ENCODE results near the gene ADAM33.

Gene ADAM33

DNA sequence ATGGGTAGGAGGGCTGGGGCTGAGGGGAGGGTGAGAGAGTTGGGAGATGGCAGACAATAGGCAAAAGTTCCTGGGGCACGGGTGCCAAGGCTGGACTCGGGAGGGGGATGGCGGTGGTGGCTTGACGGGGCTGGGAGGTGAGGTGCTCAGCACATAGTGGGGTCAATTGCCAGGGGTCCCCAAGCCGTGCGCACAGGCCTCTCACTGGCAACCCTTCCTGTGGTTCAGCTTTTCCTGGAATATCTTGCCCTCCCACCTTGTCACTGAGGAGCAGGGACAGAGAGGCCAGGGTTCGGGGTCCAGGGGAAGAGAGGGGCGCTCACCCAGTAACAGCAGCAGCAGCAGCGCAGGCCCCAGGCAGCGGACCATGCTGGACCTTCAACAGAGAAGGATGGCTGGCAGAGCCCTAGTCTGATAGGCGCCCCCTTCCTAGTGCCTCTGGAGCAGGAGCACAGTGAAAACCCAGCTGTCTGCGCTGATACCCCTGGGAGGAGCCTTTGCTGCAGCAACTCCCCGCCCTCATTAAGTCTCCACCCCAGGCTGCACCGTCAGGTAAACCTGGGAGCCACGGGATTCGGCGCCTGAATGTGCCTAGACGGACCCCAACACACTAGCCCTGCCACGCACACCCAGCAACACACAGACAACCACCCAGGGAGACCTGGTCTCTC, 18.6 kb downstream of the ADAM33 start, which contains the start of gene GFRA4:
TSS of gene GFRA4 (minus strand) at position 369 of the 671 bp plus-strand sequence. CDS start at position 369, 0 bp downstream.
- no peak for DNase-seq

DNA sequence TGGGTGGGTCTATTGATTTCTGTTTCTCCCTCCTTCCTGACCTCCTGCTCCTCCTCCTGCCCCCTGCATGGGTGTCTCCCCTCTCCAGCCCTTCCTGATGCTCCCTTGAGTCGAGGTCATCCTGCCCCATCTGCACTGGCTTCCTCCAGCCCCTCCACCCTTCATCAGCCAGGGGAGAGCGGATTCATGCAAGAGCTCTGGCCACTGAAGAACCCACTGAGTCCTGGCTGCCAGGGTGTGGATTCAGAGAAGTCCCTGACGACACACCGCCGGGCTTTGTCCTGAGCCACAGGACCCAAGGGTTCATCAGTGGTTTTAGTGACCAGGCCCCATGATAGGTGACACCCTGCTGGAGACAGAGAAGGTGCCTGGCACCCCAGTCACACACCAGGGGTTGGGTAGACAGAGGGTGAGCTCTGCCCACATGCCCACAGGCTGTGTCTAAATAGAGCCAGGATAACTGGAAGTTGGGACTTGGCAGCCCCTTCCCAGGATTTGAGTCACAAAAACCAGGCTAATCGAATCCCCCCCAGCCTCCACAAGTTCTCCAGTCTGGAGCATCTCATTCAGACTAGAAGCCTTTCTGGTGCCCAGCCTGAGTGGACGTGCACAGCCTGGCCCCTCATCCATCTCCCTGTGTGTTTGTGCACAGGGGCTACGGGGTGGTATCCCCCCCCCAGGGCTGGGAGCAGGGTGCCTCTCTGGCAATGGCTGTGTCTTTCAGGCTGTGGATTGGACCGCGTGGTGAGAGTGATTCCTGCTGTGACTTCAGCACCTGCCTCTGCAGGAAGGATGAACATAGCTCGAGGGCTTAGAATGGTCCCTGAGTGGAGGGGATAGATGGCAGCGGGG, 19.8 kb downstream of the ADAM33 start:
- no peak for DNase-seq

DNA sequence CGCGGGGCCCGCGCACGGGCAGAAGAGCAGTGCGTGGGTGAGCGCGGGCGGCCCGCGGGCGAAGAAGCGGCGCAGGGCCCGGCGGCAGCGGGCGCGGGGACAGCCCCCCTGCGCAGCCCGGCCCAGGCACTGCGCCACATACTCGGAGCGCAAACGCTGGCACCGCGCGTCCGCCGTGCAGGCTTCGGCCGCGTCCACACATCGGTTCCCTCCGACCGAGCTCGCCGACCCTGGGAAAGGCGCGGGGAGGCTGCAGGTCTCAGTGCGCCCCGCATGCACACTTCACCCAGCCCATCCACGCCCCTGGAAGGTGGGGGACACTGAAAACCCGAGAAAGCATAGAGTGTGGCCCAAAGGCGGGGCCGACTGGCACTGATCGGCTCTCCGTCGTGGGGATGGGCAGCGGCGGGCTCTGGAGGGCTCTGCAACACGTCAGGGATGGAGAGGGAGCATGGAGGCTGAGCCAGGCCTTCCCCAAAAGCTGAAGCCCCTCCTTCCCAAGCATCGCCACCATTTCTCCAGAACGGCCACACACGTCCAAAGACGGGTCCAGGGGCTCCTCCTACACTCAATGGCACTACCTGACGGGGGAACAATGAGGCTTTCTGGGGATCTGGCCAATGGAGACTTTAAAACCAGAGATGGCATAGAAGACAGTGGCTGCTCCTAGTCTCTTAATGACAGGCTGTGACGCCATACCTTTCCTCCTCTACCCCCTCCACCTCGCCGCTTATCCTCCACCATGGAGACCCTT, 20.6 kb downstream of the ADAM33 start:
- no peak for DNase-seq

DNA sequence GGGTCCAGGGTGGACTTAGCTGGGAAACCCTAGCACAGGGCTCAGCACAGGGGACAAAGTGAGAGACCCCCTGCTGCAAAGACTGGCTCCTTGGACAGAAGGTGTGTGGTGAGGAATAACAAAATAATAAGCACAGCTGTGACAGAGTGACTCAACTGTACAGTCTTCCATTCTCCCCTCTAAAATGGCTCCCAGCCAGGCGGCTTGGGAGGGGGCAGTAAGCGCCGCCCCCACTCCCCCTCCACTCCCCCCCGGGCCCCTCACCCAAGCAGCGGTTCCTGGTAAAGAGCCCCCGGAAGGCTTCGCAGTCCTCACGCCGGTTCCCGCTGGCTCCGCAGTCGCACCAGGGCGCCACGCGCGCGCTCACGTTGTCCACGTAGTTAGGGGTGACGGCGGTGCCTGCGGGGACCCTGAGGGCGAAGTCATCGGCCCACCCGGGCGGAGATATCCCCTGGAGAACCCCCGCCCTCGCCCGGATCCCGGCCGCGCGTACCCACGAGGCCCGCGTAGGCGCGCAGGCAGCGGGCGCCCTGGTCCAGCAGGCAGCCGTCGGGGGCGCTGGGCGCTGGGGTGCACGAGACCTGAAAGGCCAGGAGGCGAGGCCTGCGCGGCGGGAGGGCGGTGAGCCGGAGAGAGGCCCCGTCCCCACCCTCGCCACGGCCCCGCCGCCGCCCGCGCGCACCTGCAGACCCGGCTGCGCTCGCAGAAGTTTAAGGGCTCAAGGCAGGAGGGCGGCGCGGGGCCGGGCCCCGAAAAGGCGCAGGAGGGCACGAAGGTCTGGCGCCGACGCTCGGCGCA, 21.3 kb downstream of the ADAM33 start:
- DNase-seq = no peak

DNA sequence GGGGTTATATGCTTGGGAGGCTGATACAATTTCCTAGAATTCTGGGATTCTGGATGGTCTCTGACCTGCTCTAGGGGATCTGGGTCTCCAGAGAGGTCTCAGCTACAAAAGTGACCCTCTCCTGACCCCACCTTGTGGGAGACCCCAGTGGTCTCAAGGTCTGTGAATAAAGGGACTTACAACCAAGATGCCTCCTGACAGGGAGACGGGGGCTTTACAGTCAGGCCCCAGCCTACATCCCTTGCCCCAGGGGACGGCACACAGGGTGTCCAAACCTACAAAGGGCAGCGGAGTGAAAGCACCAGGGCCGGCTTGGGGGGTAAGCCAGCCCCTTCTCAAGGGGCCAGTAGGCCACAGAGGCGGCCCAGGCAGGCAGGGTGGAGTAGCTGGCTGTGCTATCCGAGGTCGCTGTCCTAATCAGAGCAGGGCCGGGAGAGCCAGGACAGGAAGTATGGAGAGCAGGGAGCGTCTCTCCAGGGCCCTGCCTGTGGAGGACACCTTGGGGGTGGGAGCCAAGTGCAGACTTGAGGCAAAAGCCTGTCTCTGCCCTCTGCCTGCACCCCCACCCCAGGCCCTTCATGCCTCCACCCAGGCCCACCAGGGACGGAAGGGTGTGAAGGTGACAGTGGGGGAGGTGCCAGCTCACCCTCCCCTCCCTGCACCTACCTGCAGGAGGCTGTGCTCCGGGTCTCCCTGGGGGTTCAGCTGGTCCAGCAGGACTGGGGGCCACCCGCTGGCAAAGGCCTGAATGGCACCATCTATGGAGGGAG, 22.1 kb downstream of the ADAM33 start:
- no peak for DNase-seq

DNA sequence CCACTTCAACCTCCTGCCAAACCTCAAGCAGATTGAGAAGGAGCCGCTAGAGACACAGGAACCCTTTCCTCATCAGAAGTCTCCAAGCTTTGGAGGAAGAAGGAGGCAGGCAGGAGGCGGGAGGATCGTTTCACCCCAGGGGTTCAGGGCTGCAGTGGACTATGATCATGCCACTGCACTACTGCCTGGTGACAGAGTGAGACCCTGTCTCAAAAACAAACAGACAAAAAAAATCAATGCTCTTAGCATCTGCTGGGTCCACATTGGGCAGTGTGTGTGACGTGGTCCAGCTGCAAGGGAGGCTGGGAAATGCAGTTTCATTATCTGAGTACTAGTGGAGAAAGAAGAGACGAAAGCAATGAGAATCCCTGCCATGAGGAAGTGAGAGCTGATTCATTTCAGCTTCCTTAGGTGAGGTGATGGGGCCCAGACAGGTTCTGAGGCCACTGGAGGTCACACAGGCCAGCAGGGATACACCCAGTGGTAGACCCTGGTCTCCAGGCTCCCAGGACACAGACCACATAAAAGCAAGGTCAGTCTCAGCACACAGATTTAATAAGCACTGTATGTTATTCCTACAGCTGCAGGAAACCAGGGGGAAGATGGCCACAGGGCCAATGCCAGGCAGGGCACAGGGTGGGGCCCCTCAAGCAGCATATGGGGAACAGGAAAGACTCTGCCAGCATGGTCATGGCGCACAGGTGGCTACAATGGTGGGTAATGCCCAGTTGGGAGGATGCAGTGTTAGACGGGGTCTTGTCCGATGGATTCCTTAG, 22.9 kb downstream of the ADAM33 start:
- no peak for DNase-seq

DNA sequence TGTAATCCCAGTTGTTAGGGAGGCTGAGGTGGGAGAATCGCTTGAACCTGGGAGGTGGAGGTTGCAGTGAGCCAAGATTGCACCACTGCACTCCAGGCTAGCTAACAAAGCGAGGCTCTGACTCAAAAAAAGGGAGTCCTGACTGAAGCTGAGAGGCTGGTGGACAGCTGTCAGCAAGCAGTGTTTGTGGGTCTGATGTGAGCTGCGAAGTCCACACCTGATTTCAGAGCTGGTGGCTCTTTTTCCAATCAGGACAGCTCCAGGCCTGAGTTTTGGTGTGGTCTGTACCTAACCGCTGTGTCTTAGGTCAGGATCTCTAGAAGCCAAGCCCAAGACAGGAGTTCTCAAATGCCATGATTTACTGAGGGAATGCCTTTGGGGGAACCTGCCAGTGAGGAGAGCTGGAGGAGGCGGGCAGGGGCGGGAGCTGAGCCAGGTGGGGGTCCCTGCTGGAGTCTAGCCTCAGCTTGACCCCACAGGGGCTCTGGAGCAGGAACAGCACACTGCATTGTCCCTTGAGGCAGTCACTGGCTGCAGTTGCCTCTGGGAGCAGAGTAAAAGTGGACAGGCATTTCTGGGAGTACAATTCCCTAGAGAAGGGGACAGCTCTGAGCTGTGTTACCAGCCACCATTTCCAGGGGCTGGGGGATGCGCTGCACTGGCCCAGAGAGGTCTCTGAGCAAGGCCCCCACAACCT, 23.6 kb downstream of the ADAM33 start:
- no peak for DNase-seq

DNA sequence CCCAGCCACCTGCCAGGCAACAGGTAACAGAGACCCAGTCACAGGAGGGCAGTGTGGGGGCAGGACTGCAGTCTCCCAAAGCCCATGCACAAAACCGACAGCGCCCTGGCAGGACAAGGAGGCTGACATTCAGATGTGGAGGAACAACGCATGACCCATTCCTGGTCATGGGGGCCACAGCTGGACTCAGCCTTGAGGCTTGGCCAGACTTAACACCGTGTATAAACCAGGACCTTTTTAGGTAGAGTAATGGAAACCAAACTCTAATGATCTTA, 26.7 kb downstream of the ADAM33 start:
- no peak for DNase-seq

DNA sequence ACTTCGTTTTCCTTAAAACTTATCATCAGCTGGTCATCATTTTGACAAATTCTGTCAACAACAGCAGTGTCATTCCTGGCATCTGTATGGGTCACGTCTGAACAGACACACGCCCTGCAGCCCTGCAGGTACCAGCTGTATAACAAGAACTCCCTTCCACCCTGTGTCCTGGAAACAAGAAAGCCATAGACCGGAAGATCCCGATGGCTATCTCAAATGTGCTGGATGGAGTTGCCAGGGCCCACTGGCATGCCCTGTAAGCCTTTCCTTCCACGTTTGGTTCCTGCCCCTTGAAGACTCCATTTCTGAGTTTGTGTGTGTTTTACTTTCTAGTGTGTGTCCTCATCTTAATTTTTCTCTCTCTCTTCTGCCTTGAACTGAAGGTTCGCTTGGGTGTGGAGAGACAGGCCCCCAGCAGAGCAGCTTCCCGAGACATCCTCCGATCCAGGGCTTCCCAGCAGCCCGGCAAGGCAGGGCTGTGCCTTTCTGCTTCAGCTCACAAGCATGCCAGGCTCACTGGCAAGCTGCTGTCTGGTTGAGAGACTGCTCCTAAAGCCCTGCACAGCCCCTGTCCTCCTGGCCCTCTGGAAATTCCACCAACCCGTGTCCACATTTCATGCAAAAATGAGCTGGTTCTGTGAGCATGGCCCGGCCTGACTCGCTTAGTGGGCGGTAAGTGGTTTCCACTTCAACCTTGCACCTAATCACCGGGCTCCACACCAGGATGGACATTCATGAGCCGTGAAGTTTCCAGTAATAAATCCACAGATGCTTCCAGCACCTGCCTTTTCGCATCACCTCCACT, 27.3 kb downstream of the ADAM33 start:
- DNase-seq = peak; percentile 96

DNA sequence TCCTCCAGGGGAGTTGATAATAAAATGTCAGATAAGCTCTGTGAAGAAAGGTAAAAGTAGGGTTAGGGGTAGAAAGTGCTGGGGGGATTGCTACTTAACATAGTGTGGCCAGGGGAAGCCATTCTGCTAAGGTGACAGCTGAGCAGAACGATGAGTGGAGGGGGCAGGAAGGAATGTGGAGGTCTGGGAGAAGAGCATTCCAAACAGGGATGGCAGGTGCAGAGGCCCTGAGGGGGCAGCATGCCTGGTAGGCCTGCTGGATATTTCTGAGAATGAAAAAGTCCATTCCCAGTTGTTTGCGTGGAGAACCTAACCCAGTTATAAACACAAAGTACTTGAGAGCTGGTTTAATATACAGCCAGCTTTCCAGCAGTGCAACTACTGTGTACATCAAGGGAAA, 27.9 kb downstream of the ADAM33 start:
- DNase-seq = no peak

DNA sequence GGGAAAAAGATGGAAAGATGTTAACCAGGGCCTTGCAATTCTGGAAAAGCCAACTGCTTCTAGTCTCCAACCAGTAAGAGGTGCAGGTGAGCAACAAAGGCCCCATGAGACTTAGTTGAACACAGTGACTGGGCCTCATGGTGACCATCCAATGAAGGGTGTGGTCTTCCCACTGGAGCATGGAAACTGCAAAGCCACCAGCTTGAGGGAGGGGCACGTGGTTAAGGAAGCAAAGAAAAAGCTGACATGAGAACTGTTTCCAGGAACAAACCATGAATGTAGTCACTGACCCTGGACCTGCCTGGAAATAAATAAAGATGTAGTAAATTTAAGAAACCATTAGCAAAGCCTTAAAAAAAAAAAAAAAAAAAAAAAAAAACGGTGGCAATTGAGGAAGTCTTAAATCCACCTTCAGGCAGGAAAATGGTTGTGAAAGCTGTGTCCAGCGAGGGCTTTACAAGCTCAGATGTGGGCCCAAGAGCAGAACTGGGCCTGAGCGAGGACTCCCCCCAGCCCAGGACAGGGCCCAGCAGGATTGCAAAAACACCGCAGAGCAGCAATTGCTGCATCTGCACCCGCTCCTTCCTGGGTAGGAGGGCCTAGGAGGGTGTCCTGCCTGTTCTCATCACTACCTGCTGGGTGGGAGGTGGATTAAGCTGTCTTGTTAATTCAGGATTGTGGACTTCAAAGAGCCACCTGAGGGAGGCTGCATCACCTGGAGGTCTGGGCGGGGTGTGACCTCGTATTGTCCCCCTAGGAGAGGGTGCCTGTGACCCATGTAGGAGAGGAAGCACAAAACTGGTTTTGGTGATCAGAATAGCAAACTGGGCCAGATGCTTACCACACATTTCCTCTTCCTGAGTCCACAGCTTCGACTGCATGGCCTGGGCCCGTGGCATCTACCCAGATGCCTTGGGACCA, 28.9 kb downstream of the ADAM33 start:
- peak; percentile 77 for DNase-seq

DNA sequence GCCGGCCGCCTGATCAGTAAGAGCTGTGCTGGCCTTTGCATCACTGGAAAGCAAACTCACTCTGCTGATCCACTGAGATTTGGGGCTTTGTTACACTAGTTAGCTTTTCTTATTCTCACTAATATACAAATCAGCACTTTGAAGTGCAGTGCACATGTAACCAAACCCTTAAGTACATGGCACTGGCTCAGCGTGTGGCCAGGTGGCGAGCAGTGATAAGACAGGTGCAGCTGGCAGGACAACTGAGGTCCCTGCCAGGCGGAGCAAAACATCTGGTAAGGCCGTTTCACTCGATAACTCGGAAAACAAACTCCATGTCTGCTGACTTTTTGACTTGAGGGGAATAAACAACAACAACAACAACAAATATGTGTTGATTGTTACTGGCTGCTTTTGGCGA, 29.6 kb downstream of the ADAM33 start:
- DNase-seq = peak; percentile 91

DNA sequence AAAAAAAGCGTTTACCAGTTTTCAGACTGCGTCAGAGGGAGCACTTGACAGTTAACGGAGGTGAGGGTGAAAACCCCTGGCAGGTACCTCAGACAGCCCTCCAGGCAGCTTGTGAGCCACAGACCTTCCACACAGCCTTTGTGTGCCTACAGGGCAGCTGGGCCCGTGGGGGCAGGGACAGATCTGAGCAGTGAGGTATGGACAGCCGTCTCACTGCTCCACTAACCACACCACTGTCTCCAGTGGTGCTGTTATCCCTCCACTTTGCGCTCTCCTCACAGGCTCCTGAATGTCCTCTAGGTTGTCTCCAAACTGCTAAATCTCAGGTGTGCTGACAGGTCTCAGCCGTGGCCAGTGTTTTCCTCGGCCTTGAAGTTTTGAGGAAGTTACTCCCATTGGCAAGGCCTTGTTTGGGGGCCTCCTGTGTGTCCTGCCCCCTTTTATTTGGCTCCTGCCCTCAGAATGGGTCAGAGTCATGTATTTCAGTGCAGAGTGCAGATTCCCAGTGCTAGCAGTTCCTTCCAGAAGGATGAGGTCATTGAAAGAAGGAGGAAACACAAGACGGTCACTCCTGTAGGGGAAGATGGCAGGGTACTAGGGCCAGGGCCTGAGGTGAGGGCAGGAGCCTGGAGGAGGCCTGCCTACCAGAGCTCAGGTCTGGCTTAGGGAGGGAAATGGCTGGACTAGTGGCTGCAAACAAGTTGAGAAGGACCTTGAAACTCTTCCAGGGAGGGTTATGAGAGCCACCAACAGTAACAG, 30.4 kb downstream of the ADAM33 start:
- peak; percentile 71 for DNase-seq

DNA sequence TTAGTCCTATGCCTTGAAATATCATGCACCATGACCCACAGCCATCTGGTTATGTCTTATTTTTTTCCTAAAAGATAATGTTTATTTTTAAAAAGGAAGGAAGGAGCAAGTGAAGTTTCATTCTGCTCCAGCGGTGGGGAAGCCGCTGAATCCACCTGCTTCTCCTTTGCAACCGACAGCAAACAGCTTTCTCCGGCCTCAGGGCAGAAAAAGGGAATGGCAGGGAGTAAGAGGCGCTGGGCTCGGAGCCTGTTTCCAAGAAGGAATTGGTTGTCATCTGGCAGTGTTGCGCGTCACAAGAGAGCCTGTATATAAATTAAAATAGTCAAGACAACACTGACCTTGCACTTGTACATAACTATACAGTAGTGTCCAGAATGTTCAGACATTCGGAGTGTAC, 32.9 kb downstream of the ADAM33 start:
- DNase-seq = no peak

DNA sequence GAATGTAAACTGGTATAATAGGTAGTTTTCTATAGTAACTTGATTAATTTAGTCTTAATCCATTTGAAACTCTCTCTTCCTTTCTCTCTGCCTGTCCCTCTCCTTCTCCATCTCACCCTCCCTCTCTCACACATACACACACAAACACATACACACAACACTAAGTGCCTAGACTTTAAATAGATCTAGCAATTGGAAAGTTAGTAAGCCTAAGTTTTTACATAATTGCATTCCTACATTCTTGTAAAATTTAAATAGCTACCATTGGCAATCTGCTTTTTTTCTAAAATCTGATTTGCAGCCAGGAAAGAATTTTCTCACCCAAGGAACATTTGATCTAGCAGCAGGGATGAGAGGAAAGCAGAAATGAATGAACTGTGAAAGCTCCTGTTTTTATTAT, 34.3 kb downstream of the ADAM33 start:
- no peak for DNase-seq

DNA sequence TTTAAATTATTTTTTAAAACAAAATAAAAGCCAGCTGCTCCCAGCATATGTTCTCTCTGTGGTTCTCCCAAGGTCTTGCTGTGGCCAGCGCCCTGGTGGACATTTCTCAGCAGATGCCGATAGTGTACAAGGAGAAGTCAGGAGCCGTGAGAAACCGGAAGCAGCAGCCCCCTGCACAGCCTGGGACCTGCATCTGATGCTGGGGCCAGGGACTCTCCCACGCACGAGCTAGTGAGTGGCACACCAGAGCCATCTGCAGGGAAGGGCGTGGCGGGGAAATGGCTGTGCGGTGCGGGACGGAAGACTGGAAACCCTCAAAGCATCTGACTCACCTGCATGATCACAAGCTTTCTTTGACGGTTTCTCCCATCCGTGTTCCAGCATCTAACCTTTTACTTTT, 35.2 kb downstream of the ADAM33 start:
- no peak for DNase-seq

DNA sequence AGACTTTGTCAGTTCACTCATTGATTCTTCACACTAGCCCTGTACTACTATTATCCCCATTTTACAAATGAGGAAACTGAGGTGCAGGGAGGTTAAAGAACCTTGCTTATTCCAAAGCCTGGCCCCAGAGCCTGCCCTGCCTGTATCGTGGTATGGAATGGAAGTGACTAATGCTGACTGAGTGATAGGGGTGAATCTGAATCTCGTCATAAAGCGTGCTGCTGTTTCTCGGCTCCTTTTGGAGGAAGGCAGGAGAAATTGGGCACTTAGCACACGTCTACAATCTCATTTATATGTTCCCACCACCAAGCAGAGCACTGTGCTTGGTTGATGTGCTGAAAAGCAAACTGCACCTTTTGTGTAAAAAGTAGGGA, 35.8 kb downstream of the ADAM33 start:
- DNase-seq = no peak

All from NCI-H510A (cell line).